Measurements from ENCODE around the gene GP9.

- TF ChIP-seq POLR2AphosphoS5 (IDR thresholded peaks at IDR 0.05; ENCODE audit: borderline replicate concordance, low read depth, low read length) (no peak), EZH2 (IDR thresholded peaks at IDR 0.05) (no peak)
Observed at GRCh38 chr3:129081503-129081902, 20.9 kb downstream of the GP9 start.
